ENCODE data around the gene PLXNA4.

Gene PLXNA4

GRCh38 chr7:132176719-132177118 lies 399.6 kb downstream of the PLXNA4 start:
- no peak for TF ChIP-seq CTCF (IDR thresholded peaks at IDR 0.05)

- no peak for TF ChIP-seq CTCF (IDR thresholded peaks at IDR 0.05)
These were observed 405.1 kb downstream of the PLXNA4 start for GRCh38 chr7:132171130-132171576.

GRCh38 chr7:132169730-132170129 lies 406.5 kb downstream of the PLXNA4 start:
- no peak for TF ChIP-seq CTCF (IDR thresholded peaks at IDR 0.05)

- TF ChIP-seq CTCF (IDR thresholded peaks at IDR 0.05), result no peak
These were observed 408.0 kb downstream of the PLXNA4 start for GRCh38 chr7:132168239-132168638.

- no peak for TF ChIP-seq CTCF (IDR thresholded peaks at IDR 0.05)
These were observed 411.6 kb downstream of the PLXNA4 start for GRCh38 chr7:132164558-132165125.

GRCh38 chr7:132162556-132163144 lies 413.6 kb downstream of the PLXNA4 start:
- TF ChIP-seq CTCF (IDR thresholded peaks at IDR 0.05), result no peak

- TF ChIP-seq CTCF (IDR thresholded peaks at IDR 0.05), result no peak
These were observed 414.3 kb downstream of the PLXNA4 start for GRCh38 chr7:132161976-132162375.

- no peak for TF ChIP-seq CTCF (IDR thresholded peaks at IDR 0.05)
These were observed 414.7 kb downstream of the PLXNA4 start for GRCh38 chr7:132161533-132161915.

Data from LNCAP (cell line).